ENCODE results near the gene FAM171A2.
"Not testable (repeated sequence)": the region's sequence is repeated elsewhere in the genome, so short reads cannot be mapped to it uniquely, and the experiment has no call there.

The FAM171A2 gene

DNA sequence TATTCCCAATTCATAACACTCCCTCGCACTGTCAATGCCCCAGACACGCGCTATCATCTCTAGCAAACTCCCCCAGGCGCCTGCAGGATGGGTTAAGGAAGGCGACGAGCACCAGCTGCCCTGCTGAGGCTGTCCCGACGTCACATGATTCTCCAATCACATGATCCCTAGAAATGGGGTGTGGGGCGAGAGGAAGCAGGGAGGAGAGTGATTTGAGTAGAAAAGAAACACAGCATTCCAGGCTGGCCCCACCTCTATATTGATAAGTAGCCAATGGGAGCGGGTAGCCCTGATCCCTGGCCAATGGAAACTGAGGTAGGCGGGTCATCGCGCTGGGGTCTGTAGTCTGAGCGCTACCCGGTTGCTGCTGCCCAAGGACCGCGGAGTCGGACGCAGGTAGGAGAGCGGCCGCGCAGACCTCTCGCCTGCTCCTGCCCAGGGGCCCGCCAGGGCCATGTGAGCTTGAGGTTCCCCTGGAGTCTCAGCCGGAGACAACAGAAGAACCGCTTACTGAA is 18.7 kb downstream of the FAM171A2 start, which contains the start of gene GRN:
Gene GRN (plus strand): TSS at position 364 of the 515 bp plus-strand sequence. CDS start 3,863 bp downstream, outside the sequence.
- DNase-seq = peak; percentile 95

DNA sequence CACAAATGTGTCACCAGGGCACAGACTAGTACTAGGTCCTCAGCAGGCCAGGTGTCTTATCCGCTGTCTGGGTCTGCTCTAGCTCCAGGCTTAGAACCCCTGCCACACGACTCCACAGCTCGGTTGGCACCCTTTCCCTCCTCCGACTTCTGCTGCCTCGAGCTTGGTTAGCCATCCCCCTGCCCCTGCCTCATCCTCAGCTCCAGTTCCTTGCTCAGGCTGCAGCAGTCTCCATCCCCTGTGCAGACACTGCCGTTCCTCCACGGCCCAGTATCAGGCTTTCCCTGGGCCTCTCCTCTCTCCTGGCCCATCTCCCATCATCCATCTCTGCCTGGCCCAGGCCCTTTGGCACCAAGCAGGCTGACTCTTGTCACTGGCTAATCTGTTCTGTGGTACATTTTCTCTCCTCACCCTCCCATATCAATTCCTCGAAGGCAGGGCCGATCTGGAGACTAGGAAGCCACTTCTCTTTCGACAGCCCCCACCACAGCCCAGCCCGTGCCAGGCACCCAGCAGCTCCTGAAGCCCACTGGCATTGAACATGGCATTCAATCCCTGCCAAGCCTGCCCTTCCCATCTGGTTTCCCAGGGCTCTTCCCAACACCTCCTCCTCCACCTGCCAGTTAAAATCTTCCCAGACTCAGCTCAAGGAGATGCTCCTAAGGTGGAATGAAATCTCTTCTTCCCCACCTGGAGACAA is 20.0 kb downstream of the FAM171A2 start:
- no peak for DNase-seq

DNA sequence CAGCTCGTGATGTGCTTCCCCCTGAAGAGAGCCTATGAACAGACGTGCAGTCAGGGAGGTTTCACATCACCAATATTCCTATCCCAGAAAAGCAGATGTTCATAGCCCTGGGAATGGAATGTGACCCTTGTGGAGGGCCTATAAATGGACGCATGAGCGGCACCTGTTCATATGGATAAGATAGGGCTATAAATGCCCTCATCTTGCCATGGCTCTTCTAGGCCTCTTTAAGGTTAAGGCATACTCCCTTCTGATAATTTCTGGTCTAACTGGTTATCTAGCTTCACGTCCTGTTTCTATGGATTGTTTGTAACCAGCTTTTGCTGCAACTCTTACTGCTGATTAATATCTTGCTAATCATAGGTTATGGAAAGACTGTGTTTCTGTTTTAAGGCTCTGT is 23.1 kb downstream of the FAM171A2 start:
- not testable (repeated sequence) for DNase-seq

DNA sequence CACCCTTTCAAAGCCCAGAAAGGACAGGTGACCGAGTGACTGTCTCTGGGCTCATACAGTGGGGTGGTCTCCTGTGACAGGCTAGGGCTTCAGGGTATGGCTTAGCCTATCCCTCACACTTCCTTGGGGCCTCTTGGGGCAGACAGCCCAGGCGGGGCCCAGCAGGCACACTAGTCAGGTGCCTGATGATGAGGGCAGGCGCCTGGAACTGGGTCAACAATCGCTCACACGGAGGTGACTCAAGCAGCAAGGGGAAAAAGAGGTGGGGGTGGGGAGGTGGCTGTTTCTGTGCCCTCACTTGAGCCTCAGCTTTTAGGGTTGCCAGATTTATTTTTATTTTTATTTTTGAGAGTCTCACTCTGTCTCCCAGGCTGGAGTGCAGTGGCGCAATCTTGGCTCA is 25.0 kb downstream of the FAM171A2 start:
- DNase-seq = no peak

DNA sequence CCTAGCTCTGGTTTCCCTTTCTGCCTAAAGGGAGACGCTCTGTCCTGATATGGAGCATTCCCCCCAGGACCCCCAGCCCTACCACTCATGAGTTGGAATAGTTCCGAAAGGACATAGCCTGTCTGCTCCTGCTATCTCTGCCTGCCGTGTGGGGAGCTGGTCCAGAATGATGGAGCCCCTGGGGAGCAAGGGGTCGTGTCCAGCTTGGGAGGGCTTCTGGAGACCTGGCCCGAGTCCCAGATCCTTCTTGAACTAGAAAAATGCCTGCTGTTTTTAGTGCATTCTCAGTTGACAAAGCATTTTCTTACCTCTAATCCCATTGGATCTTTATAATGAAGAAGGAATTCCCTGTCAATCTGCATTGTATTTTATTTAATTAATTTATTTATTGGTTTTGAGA is 27.7 kb downstream of the FAM171A2 start:
- DNase-seq = no peak

DNA sequence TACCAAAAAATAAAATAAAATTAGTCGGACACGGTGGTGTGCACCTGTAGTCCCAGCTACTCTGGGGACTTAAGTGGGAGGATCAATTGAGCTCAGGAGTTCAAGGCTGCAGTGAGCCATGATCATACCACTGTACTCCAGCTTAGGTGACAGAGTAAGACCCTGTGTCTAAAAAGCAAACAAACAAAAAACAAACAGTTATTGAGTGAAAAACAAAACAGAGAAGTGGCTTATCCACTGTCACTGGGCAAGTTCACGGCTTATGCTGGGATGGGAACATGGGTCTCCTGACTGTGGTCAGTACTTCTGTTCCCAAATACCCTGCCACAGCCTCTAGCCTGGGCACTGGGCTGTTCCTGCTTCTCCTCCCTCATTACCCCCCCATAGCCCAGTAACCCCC is 28.1 kb downstream of the FAM171A2 start:
- DNase-seq = no peak

DNA sequence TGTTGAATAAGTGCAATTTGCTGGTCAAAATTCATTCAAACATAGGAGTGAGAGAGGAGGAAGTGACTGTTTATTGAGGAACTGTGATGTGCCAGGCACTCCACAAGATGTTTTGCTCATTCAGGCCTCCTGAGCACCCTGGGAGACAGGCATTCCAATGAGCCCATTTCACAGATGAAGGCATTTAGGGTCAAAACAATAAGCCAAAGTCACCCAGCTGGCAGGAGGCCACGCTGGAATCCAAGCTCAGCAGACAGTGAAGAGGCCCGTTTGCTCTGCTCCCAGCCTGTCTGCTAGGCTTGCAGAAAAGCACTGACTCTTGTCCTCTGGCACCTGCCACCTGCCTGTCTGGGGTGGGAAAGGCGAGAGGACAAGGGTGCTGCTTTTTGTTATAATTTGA is 28.9 kb downstream of the FAM171A2 start:
- no peak for DNase-seq

GRCh38 chr17:44334315-44334714 is 29.3 kb downstream of the FAM171A2 start:
- DNase-seq = no peak

- no peak for DNase-seq
These were observed 30.3 kb downstream of the FAM171A2 start for GRCh38 chr17:44333371-44333770.

DNA sequence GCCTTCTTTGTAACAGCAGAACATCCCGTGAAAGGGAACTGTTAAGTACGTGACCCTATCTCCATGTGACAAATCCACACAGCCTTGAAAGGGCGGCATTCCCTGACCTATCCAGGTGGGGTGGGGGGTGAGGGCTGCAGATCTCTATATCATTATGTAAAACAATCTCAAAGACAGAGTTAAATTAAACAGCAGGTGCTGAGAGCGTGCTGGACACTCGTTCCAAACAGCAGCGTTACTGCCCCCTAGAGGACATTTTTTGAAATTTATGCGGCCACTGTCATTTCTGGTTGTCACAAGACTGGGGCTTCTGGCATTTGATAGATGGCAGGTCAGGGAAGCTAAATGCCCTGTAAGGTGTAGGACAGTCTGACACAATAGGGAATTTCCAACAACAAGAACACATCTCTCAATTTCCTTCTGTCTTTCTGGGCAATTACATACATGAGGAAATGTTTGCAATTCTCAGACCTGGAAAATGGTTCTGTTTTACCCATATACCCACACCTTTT is 32.3 kb downstream of the FAM171A2 start:
- DNase-seq = peak; percentile 29

DNA sequence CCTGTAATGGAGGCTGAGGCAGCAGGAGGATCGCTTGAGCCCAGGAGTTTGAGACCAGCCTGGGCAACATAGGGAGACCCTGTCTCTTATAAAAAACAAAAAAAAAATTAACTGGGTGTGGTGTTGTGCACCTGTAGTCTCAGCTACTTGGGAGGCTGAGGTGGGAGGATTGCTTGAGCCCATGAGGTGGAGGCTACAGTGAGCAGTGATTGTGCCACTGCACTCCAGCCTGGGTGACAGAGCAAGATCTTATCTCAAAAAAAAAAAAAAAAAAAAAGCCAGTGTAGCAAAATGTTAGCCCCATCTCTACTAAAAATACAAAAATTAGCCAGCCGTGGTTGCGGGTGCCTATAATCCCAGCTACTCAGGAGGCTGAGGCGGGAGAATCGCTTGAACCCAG is 33.4 kb downstream of the FAM171A2 start:
- DNase-seq = not testable (repeated sequence)

DNA sequence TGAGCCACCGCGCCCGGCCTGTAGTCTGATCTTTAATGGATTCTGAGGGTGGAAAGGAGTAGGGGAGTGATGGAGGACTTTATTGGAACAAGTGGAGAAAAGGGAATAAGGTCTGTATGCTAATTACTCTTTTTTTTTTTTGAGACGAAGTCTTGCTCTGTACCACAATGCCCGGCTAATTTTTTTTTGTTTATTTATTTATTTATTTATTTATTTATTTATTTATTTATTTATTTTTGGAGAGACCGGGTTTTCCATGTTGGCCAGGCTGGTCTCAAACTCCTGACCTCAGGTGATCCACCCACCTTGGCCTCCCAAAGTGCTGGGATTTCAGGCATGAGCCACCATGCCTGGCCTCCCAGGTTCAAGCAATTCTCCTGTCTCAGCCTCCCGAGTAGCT is 34.1 kb downstream of the FAM171A2 start:
- DNase-seq = not testable (repeated sequence)

GRCh38 chr17:44327715-44328449 is 35.8 kb downstream of the FAM171A2 start:
- no peak for DNase-seq

DNA sequence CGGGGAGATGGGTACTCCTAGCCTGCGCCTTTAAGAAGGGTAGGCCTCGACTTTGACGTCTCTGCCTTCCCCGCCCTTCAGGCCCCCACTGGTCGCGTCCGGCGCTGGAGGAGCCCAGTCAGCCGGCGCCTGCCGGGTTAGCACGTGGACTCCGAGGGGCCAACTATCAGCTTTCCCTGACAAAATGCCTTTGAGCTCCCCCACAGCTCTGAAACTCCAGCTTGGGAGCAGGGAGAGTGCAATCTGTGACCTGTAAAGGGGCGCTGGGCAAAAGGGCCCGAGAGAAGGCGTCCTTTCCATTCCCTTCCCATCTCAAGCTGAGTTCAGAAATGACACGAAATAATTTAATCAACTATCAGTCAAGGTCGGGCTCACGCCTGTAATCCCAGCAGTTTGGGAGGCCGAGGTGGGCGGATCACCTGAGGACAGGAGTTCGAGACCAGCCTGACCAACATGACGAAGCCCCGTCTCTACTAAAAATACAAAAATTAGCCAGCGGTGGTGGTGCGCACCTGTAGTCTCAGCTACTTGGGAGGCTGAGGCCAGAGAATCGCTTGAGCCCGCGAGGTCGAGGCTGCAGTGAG is 36.7 kb downstream of the FAM171A2 start:
- peak; percentile 90 for DNase-seq

DNA sequence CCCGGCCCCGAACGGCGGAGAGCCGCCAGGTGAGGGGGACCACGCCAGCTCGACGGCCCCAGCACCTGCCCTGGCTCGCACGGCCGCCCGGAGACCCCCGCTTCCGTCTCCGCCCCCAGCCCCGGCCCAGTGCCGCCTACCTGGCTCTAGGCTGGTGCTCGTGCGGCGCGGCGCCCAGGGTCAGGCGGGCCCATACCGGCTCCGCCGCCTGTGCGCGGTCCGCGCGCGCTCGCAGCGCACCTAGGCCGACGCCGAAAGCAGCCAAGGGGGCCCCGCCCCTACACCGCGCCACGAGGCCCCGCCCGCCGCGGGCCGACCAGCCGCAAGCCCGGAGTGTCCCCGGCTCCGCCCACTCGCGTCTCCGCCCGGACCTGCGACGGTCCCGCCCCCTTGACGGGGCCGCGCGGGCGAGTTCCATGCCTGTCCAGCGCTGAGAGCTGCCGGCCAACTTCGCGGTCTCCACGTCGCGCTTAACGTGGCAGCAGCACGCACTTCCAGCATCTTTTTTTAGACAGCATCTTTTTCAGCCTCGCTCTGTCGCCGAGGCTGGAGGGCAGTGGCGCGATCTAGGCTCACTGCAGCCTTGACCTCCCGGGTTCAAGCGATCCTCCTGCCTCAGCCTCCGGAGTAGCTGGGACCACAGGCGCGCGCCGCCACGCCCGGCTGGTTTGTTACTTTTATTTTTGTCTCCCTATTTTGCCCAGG is 38.9 kb downstream of the FAM171A2 start, which contains the start of gene SLC25A39:
Gene SLC25A39 (minus strand): TSS at position 253 of the 705 bp plus-strand sequence. CDS start 1,261 bp downstream, outside the sequence.
- DNase-seq = peak; percentile 70

GRCh38 chr17:44324092-44324570 is 39.5 kb downstream of the FAM171A2 start:
- no peak for DNase-seq

GRCh38 chr17:44323359-44324091 is 40.1 kb downstream of the FAM171A2 start:
- no peak for DNase-seq

GRCh38 chr17:44322236-44322895 is 41.3 kb downstream of the FAM171A2 start:
- DNase-seq = no peak

DNA sequence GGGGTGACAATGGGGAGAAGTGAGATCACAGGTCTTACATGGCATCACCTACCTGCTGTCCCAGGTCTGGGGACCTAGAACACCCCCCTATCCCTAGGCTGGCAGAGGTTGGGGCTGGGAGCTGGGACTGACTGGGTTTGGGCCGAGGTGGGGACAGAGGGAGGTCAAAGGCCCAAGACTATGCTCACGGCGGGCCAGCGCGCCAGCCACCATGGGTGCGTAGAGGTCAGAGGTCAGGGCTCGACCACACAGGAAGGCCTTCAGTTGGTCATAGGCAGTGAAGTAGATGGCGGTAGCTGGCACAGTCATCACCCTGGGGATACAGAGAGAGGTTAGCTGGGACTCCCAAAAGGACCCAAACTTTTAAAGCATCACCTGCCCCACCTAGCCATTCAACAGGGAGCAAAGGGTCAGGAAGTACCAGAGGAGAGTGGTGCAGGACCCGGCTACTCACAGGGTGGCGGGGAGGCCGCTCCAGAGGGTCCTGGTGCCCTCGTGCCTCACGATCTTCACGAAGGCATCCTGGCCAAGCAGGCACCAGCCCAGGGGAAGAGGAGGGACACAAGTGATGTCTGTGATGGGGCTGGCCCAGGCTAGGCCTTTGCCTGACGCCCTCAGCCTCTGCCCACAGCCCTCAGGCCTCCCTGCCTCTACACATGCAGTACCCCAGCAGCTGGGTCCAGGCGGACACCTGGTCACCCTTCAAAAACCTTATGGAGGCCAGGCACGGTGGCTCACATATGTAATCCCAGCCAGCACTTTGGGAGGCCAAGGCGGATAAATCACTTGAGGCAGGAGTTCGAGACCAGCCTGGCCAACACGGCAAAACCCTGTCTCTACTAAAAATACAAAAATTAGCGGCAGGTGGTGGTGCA is 42.2 kb downstream of the FAM171A2 start:
- no peak for DNase-seq

DNA sequence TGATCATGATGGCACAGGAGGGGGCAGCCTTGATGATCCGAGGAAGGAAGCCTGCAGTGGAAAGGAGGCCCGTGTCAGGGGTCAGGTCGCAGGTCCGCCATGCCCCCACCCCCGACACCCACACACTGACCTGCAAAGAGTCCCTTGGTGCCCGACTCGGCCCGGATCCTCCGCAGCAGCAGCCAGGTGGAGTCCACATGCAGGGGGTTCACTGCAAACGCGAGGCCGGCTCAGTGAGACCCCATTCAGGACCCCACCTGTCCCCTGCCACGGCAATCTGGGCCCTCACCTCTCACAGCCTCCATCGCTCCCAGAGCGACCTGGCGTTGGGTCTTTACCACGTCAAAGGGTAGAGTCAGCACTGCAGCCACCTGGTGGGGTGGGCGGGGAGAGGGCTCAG is 43.6 kb downstream of the FAM171A2 start:
- DNase-seq = no peak
